ENCODE data around the gene RBPJ. TPM values are rescaled to one million over a fixed set of nuclear protein-coding genes. Genes with fewer than 3 reads are reported as not detected.

Gene RBPJ
- total and polyA plus RNA-seq, 12 donors: 10.1 to 59.1 (median 38.1) TPM

- ATAC-seq: no peak
- H3K4me3 ChIP-seq: no peak overlapping the region
- peaks cover 0 to 12% (median 8%) of the 10 kb centered on the region in 9 donors for H3K4me1 ChIP-seq
- TF ChIP-seq CTCF (IDR thresholded peaks at IDR 0.05): no peak
- no peaks in the 10 kb centered on the region for H3K9me3 ChIP-seq
- intact Hi-C loops (cut with DNase I): no loop called here
- H3K27ac ChIP-seq: no peak overlapping the region
- DNase-seq: no peak
- H3K36me3 ChIP-seq: peaks cover 0 to 98% (median 26%) of the 10 kb centered on the region in 9 donors
- no peaks in the 10 kb centered on the region for H3K27me3 ChIP-seq
- 76 to 87% methylated on average over 5 of the region's 5 CpGs for WGBS, 2 donors
Observed at GRCh38 chr4:26432419-26432818, 111.6 kb downstream of the RBPJ start.

- Histone ChIP-seq H3K27ac (no peak overlapping the region), H3K27me3 (no peaks in the 10 kb centered on the region), H3K9me3 (no peaks in the 10 kb centered on the region), H3K36me3 (peaks cover 0 to 98% (median 26%) of the 10 kb centered on the region in 9 donors), H3K4me3 (no peak overlapping the region), H3K4me1 (peaks cover 0 to 12% (median 8%) of the 10 kb centered on the region in 9 donors)
- DNase-seq (no peak), ATAC-seq (no peak)
- TF ChIP-seq CTCF (IDR thresholded peaks at IDR 0.05): no peak
- intact Hi-C loops (cut with DNase I): no loop called here
- 93 to 94% methylated on average over 1 of the region's 1 CpG for WGBS, 2 donors
Observed at GRCh38 chr4:26433556-26433955, 112.7 kb downstream of the RBPJ start.

GRCh38 chr4:26434030-26434639 lies 113.3 kb downstream of the RBPJ start:
- no peak overlapping the region for H3K27ac ChIP-seq
- no peak for TF ChIP-seq CTCF (IDR thresholded peaks at IDR 0.05)
- WGBS, 2 donors: 65 to 73% methylated on average over 2 of the region's 2 CpGs
- DNase-seq (no peak), ATAC-seq (peak in 1 of 8 donors; percentile 46)
- intact Hi-C loops (cut with DNase I): no loop called here
- peaks cover 0 to 94% (median 23%) of the 10 kb centered on the region in 9 donors for H3K36me3 ChIP-seq
- H3K27me3 ChIP-seq: no peaks in the 10 kb centered on the region
- H3K4me3 ChIP-seq: no peak overlapping the region
- peaks cover 0 to 12% (median 8%) of the 10 kb centered on the region in 9 donors for H3K4me1 ChIP-seq
- H3K9me3 ChIP-seq: no peaks in the 10 kb centered on the region

GRCh38 chr4:26441102-26441501 lies 120.3 kb downstream of the RBPJ start:
- H3K36me3 ChIP-seq: peaks cover 0 to 26% (median 3%) of the 10 kb centered on the region in 9 donors
- ATAC-seq (peak in 1 of 8 donors; percentile 27), DNase-seq (no peak)
- no peak overlapping the region for H3K27ac ChIP-seq
- TF ChIP-seq CTCF (IDR thresholded peaks at IDR 0.05): no peak
- 61 to 63% methylated on average over 7 of the region's 7 CpGs for WGBS, 2 donors
- peaks cover 0 to 14% (median 4%) of the 10 kb centered on the region in 11 donors for H3K9me3 ChIP-seq
- intact Hi-C loops (cut with DNase I): no loop called here
- H3K4me3 ChIP-seq: no peak overlapping the region
- peaks cover 0 to 9% (median 0%) of the 10 kb centered on the region in 9 donors for H3K4me1 ChIP-seq
- no peaks in the 10 kb centered on the region for H3K27me3 ChIP-seq
